Measurements from ENCODE around the gene TAS2R31. TPM values are rescaled to one million over a fixed set of nuclear protein-coding genes. Genes with fewer than 3 reads are reported as not detected.

Gene TAS2R31
- total and polyA plus RNA-seq, 10 of the 15 experiments (the other 5 are each of a cell fraction or from before 2014, with no cell fraction given): 0.09 to 4.9 (median 0.77) TPM

- TF ChIP-seq REST (IDR thresholded peaks at IDR 0.05; ENCODE audit: low read depth, low read length): no peak
- no peak for TF ChIP-seq NFYB (IDR thresholded peaks at IDR 0.05; ENCODE audit: insufficient read depth, low read depth, low read length)
- TF ChIP-seq, protein P1, sequence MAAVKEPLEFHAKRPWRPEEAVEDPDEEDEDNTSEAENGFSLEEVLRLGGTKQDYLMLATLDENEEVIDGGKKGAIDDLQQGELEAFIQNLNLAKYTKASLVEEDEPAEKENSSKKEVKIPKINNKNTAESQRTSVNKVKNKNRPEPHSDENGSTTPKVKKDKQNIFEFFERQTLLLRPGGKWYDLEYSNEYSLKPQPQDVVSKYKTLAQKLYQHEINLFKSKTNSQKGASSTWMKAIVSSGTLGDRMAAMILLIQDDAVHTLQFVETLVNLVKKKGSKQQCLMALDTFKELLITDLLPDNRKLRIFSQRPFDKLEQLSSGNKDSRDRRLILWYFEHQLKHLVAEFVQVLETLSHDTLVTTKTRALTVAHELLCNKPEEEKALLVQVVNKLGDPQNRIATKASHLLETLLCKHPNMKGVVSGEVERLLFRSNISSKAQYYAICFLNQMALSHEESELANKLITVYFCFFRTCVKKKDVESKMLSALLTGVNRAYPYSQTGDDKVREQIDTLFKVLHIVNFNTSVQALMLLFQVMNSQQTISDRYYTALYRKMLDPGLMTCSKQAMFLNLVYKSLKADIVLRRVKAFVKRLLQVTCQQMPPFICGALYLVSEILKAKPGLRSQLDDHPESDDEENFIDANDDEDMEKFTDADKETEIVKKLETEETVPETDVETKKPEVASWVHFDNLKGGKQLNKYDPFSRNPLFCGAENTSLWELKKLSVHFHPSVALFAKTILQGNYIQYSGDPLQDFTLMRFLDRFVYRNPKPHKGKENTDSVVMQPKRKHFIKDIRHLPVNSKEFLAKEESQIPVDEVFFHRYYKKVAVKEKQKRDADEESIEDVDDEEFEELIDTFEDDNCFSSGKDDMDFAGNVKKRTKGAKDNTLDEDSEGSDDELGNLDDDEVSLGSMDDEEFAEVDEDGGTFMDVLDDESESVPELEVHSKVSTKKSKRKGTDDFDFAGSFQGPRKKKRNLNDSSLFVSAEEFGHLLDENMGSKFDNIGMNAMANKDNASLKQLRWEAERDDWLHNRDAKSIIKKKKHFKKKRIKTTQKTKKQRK (IDR thresholded peaks at IDR 0.05; ENCODE audit: low read depth, low read length): no peak
- TF ChIP-seq POU2F2 (IDR thresholded peaks at IDR 0.05; ENCODE audit: borderline replicate concordance, low read depth, low read length): no peak
- TF ChIP-seq TCF7 (IDR thresholded peaks at IDR 0.05; ENCODE audit: borderline replicate concordance): no peak
- TF ChIP-seq CBFB (IDR thresholded peaks at IDR 0.05; ENCODE audit: low read depth): no peak
- no peak for TF ChIP-seq MTA3 (IDR thresholded peaks at IDR 0.05; ENCODE audit: borderline replicate concordance, low read length)
- no peak for TF ChIP-seq EGR1 (IDR thresholded peaks at IDR 0.05; ENCODE audit: borderline replicate concordance in 1 of 2, low read depth in 2 of 2, low read length in 2 of 2)
- TF ChIP-seq RBBP5 (conservative IDR thresholded peaks at IDR 0.05): no peak
- TF ChIP-seq TCF12 (IDR thresholded peaks at IDR 0.05; ENCODE audit: low read depth, low read length): no peak
- TF ChIP-seq PAX5 (IDR thresholded peaks at IDR 0.05; ENCODE audit: borderline replicate concordance, low read depth, low read length): no peak
- TF ChIP-seq, protein P2, sequence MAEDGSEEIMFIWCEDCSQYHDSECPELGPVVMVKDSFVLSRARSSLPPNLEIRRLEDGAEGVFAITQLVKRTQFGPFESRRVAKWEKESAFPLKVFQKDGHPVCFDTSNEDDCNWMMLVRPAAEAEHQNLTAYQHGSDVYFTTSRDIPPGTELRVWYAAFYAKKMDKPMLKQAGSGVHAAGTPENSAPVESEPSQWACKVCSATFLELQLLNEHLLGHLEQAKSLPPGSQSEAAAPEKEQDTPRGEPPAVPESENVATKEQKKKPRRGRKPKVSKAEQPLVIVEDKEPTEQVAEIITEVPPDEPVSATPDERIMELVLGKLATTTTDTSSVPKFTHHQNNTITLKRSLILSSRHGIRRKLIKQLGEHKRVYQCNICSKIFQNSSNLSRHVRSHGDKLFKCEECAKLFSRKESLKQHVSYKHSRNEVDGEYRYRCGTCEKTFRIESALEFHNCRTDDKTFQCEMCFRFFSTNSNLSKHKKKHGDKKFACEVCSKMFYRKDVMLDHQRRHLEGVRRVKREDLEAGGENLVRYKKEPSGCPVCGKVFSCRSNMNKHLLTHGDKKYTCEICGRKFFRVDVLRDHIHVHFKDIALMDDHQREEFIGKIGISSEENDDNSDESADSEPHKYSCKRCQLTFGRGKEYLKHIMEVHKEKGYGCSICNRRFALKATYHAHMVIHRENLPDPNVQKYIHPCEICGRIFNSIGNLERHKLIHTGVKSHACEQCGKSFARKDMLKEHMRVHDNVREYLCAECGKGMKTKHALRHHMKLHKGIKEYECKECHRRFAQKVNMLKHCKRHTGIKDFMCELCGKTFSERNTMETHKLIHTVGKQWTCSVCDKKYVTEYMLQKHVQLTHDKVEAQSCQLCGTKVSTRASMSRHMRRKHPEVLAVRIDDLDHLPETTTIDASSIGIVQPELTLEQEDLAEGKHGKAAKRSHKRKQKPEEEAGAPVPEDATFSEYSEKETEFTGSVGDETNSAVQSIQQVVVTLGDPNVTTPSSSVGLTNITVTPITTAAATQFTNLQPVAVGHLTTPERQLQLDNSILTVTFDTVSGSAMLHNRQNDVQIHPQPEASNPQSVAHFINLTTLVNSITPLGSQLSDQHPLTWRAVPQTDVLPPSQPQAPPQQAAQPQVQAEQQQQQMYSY (CRISPR knock-in tag; IDR thresholded peaks at IDR 0.05): no peak
- TF ChIP-seq, protein P3, sequence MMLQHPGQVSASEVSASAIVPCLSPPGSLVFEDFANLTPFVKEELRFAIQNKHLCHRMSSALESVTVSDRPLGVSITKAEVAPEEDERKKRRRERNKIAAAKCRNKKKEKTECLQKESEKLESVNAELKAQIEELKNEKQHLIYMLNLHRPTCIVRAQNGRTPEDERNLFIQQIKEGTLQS (IDR thresholded peaks at IDR 0.05; ENCODE audit: borderline replicate concordance, extremely low read depth, low read depth, low read length): no peak
- TF ChIP-seq ELK1 (IDR thresholded peaks at IDR 0.05; ENCODE audit: low read depth, low read length): no peak
Measured at GRCh38 chr12:11016937-11017336, 14.3 kb downstream of the TAS2R31 start (continued).
